Hematopoietic multipotent progenitor cell treated with erythropoietin and hydrocortisone succinate and interleukin-3 and kit ligand, for 17 days (in vitro differentiated cells): Measurements from ENCODE around the gene S100A10.
A peak's percentile ranks its signal among the peaks of the same experiment; 100 is the strongest.

Source experiments
- DNase-seq: peaks from one replicate; pipeline ENCODE4 v3.0.0-alpha.2; 2015; ENCODE audit warnings: low spot score

The S100A10 gene

GRCh38 chr1:151935154-151935553 is 58.5 kb downstream of the S100A10 start:
- no peak for DNase-seq

- DNase-seq, result peak; percentile 87
Measured at GRCh38 chr1:151934048-151934493, 59.6 kb downstream of the S100A10 start.
